HG02798 (cell line): ENCODE data around the gene BLM.

Experiments
- ATAC-seq: cut with Tn5 transposase; IDR thresholded peaks from one replicate; pipeline ENCODE4 v1.9.1; 2021; ENCODE audit warnings: mild to moderate bottlenecking; ENCODE audit not compliant: unreplicated experiment, poor library complexity

The BLM gene

GRCh38 chr15:90863987-90864386 is 146.8 kb downstream of the BLM start:
- ATAC-seq: no peak

- no peak for ATAC-seq
Measured at GRCh38 chr15:90864507-90864906, 147.4 kb downstream of the BLM start.

DNA sequence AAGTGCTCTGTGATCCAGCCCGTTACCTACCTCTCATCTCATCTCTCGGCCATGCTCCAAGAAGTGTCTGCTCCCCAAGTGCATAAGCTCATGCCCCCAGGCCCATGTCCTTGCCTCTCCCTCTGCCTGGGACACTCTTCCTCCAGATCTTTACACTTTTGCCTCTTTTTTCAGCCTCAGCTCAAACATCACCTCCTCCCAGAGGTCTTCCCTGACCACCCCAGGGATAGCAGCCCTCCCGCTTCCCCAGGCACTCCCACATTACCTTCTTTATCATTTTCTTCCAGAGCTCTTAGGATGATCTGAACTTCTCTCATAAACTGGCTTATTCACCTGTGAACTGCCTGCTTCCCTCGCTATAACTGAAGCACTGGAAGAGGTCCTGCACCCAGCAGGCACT is 148.6 kb downstream of the BLM start:
- ATAC-seq: no peak
